ENCODE results near the gene SLC6A3.
"Not testable (repeated sequence)": the region's sequence is repeated elsewhere in the genome, so short reads cannot be mapped to it uniquely, and the experiment has no call there.

The SLC6A3 gene

GRCh38 chr5:1439388-1440097, 5.7 kb downstream of the SLC6A3 start:
- FAIRE-seq, result no peak

DNA sequence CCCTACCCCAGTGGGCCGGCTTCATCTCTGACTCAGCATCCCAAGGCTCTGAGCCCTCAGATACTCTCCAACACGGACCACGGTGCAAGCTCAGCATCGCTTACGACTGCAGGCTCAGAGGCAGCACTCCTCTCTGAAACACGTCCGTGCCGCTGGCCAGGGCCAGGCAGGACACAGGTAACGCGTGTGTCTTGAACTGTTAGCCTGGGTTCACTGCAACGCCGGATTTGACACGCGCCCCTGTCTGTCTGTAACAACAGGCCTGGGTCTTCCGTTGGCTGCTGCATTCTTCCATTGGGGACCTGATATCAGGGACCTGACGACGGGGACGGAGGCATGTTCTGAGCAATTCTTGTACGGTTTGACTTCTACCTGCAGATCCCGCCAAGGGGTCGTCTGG, 6.4 kb downstream of the SLC6A3 start:
- no peak for FAIRE-seq

- no peak for FAIRE-seq
These were observed 7.2 kb downstream of the SLC6A3 start for GRCh38 chr5:1437876-1438559.

- no peak for FAIRE-seq
These were observed 7.9 kb downstream of the SLC6A3 start for GRCh38 chr5:1437226-1437829.

GRCh38 chr5:1436681-1437080, 8.6 kb downstream of the SLC6A3 start:
- no peak for FAIRE-seq

DNA sequence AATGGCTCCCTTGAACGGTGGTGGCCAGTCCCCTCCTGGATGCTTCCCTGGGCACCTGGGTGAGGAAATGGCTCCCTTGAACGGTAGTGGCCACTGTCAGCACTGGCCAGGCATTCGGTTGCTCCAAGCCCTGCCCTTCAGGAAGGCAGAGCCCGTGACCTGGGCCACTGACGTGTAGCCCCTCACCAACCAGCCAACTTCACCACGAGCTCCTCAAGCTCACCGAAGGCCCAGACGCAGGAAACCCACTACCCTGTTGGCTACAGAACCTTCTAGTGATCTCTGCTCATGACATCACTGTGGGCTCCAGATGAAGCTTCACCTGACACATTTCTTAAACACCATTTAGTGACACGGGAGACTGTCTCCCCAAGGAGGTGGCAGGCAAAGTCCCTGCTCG, 9.2 kb downstream of the SLC6A3 start:
- no peak for FAIRE-seq

- FAIRE-seq, result no peak
These were observed 9.9 kb downstream of the SLC6A3 start for GRCh38 chr5:1435369-1435768.

GRCh38 chr5:1432296-1432695, 12.9 kb downstream of the SLC6A3 start:
- no peak for FAIRE-seq

DNA sequence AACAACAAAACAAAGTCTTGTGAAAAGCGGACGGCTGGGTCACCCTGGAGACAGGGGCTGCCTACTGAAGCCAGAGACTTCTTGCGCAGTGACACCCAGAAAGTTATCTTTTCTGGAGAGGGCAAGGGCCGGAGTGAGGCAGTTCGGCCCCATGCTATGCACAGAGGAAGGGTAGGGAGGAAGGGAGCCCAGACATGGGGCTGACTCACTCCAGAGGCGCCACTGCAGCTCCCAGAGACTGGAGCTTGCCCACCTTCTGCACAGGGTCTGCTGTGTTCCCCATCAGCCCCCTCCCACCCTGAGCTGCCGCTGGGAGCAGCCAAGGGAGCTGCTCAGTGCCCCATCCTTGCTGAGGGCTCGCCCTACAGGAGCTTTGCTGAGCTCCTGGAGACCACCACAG, 13.3 kb downstream of the SLC6A3 start:
- FAIRE-seq, result no peak

GRCh38 chr5:1431021-1431811, 14.0 kb downstream of the SLC6A3 start:
- no peak for FAIRE-seq

DNA sequence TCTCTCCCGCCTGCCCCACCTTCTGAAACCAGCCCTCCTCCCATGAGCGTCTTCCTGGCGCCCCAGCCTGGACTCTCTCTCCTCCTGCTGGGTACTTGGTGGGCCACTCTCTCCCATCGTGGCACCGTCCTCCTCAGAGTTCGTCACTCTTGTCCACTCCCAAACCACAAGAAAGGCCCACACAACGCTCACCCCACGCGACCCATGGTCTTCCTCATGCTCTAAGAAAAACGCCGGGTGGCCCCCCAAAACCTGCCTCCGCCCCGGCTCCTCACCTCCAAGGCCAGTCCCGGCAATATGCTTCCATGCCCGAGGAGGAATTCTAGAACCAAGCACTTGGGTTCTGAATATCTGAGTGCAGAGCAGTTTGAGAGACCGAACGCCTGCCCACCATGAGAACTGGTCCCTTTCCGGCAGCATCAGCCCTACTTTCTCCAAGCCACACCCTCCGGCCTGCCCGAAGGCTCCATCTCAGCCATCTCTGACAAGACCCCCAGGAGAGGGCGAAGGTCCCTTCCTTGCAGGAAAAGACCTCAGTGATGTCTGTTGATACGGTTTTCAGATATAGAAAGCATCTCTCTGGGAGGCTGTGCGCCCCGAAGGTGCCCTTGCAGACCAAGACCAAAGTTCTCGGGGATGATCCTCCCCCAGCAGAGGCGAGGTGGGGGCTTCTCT, 15.0 kb downstream of the SLC6A3 start:
- no peak for FAIRE-seq

DNA sequence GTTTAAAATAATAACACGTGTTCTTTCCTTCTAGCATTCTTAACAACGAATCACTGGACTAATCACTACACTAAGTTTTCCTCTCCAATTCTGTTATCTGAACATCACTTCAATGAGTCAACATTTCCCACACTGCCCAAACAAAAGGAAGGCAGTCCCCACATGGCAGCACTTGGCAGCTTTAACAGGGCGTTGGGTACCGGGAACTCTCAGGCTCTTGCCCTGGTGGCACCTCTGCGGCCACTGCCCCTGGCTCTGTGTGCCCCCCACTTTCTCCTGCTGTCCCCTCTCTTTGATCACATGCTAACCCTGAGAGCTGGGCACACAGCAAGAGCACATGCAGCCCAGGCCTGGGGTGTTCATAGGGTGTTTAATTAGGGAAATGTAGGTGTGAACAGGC, 15.7 kb downstream of the SLC6A3 start:
- no peak for FAIRE-seq

GRCh38 chr5:1429066-1429465, 16.2 kb downstream of the SLC6A3 start:
- FAIRE-seq, result no peak

- FAIRE-seq, result no peak
These were observed 17.1 kb downstream of the SLC6A3 start for GRCh38 chr5:1428107-1428506.

DNA sequence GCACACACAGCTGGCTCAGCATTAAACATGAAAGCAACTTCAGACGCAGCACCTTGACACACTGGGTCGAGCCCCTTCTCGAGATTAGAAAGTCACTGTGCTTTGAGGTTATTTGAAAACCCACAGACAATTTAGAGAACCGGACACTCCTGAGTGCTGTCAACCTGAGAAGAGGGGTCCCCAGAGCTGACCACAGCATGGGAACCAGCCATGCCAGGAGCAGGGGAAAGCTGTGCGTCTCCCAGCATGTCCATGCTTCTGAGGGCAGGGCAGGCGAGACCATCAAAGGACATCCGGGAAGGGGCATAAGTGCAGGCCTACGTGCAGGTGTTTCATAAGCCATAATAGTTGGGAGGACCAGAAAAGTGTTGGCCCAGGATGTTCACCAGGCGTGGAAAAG, 20.5 kb downstream of the SLC6A3 start:
- FAIRE-seq, result no peak

- FAIRE-seq, result no peak
These were observed 21.2 kb downstream of the SLC6A3 start for GRCh38 chr5:1423901-1424603.

- FAIRE-seq, result not testable (repeated sequence)
These were observed 22.7 kb downstream of the SLC6A3 start for GRCh38 chr5:1422522-1422921.

DNA sequence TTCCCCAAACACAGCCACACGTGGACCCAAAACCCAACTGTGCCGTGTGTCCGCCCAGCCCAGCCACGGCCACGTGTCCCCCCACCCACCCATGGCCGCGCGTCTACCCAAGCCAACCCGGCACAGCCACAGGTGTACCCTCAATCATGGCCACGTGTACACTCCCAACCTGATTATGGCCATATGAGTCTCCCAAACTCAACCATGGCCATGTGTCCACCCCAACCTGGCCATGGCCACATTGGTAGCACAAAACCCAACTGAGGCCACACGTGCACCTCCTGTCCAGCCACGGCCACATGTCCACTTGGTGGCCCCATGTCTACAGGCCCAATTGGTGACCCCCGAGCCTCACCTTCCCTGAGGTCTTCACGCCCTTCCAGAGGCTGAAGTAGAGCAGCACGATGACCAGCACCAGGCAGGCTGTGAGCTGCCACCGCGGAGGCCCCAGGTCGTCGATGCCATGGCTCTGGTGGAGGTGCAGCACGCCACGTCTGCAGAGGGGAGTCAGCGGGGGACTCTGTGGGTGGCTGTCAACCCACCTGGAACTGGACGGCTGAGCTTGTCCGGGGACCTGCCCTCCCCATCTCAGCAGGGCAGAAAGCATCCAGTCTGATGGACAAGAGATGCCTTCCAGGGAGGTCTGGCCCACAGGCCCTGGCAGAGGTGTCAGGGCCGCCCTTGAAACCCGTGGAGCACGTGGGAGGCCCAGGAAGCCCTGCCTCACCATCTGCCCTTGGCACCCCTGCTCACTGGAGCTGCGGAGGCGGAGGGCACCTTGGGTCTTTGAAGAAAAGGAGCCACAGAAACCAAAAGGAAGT, 23.5 kb downstream of the SLC6A3 start:
- no peak for FAIRE-seq

GRCh38 chr5:1420211-1421195, 24.7 kb downstream of the SLC6A3 start:
- no peak for FAIRE-seq
